H1 (cell line): ENCODE measurements around the gene AP4B1. TPM values are rescaled to one million over a fixed set of nuclear protein-coding genes. Genes with fewer than 3 reads are reported as not detected.

ENCODE experiments used
- SP1 ChIP-seq: IDR thresholded peaks from 2 replicates; pipeline ENCODE4 v1.6.1; 2011; ENCODE audit warnings: low read depth, low read length
- SP4 ChIP-seq: IDR thresholded peaks from 2 replicates; pipeline ENCODE4 v1.6.1; 2012; ENCODE audit warnings: low read length, inconsistent platforms
- TEAD4 ChIP-seq: IDR thresholded peaks from 2 replicates; pipeline ENCODE4 v1.6.1; 2012; ENCODE audit warnings: low read depth, low read length, inconsistent platforms, mixed read lengths
- polyA plus RNA-seq, 7 experiments: library from polyadenylated mRNA; depleted of rRNA in 3 of 7; stranded (reverse) in 5 of 7; unstranded in 2 of 7; fragments of >200 nt in 5 of 7; fragments of 200-250 nt in 2 of 7; gene quantifications; 1 replicate in 5 of 7; 2 replicates in 1 of 7; 4 replicates in 1 of 7; pipeline versions ENCODE4 v1.2.1 to v1.2.3, GENCODE V29; 2011 to 2013; ENCODE audit warnings: missing spikeins in 2 of 7, mixed read lengths in 2 of 7
- total RNA-seq: library from RNA; stranded (reverse); fragmentation: NEBNext Ultra II Directional; extraction: Animal tissue kit (Norgen Biotek cat#: 25700); gene quantifications from 2 replicates; pipeline ENCODE4 v1.2.1, GENCODE V29; 2021
- TF ChIP-seq, protein P1 (sequence below): fragments of 300-600 bp; sonication (generic); IDR thresholded peaks from 2 replicates; pipeline ENCODE4 v1.7.1; 2012; ENCODE audit warnings: low read length, moderate library complexity, mild to moderate bottlenecking, inconsistent platforms; ENCODE audit not compliant: insufficient replicate concordance
- TF ChIP-seq, protein P2 (sequence below): IDR thresholded peaks from 2 replicates; pipeline ENCODE4 v1.6.1; 2012; ENCODE audit warnings: inconsistent platforms
- TF ChIP-seq, protein P3 (sequence below): IDR thresholded peaks from 2 replicates; pipeline ENCODE4 v1.6.1; 2011; ENCODE audit warnings: low read length, improper control_type of control experiment

Gene AP4B1
- total and polyA plus RNA-seq, 2 of the 8 experiments (the other 6 are each of a cell fraction or from before 2014, with no cell fraction given), result 8.9 to 9.0 TPM

DNA sequence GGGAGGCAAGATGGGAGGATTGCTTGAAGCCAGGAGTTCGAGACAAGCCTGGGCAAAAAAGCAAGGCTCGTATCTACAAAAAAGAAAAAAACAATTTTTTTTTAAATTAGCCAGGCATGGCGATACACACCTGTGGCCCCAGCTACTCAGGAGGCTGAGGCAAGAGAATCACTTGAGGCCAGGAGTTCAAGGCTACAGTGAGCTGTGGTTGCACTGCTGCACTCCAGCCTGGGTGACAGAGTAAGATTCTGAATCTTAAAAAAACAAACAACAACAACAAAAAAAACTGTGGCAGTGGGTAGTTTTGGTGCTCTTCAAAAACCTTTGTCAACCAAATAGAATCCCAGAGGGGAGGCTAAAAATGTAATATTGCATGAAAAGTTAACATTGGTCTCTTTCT lies 33.8 kb downstream of the AP4B1 start (continued):
- TF ChIP-seq, protein P1, sequence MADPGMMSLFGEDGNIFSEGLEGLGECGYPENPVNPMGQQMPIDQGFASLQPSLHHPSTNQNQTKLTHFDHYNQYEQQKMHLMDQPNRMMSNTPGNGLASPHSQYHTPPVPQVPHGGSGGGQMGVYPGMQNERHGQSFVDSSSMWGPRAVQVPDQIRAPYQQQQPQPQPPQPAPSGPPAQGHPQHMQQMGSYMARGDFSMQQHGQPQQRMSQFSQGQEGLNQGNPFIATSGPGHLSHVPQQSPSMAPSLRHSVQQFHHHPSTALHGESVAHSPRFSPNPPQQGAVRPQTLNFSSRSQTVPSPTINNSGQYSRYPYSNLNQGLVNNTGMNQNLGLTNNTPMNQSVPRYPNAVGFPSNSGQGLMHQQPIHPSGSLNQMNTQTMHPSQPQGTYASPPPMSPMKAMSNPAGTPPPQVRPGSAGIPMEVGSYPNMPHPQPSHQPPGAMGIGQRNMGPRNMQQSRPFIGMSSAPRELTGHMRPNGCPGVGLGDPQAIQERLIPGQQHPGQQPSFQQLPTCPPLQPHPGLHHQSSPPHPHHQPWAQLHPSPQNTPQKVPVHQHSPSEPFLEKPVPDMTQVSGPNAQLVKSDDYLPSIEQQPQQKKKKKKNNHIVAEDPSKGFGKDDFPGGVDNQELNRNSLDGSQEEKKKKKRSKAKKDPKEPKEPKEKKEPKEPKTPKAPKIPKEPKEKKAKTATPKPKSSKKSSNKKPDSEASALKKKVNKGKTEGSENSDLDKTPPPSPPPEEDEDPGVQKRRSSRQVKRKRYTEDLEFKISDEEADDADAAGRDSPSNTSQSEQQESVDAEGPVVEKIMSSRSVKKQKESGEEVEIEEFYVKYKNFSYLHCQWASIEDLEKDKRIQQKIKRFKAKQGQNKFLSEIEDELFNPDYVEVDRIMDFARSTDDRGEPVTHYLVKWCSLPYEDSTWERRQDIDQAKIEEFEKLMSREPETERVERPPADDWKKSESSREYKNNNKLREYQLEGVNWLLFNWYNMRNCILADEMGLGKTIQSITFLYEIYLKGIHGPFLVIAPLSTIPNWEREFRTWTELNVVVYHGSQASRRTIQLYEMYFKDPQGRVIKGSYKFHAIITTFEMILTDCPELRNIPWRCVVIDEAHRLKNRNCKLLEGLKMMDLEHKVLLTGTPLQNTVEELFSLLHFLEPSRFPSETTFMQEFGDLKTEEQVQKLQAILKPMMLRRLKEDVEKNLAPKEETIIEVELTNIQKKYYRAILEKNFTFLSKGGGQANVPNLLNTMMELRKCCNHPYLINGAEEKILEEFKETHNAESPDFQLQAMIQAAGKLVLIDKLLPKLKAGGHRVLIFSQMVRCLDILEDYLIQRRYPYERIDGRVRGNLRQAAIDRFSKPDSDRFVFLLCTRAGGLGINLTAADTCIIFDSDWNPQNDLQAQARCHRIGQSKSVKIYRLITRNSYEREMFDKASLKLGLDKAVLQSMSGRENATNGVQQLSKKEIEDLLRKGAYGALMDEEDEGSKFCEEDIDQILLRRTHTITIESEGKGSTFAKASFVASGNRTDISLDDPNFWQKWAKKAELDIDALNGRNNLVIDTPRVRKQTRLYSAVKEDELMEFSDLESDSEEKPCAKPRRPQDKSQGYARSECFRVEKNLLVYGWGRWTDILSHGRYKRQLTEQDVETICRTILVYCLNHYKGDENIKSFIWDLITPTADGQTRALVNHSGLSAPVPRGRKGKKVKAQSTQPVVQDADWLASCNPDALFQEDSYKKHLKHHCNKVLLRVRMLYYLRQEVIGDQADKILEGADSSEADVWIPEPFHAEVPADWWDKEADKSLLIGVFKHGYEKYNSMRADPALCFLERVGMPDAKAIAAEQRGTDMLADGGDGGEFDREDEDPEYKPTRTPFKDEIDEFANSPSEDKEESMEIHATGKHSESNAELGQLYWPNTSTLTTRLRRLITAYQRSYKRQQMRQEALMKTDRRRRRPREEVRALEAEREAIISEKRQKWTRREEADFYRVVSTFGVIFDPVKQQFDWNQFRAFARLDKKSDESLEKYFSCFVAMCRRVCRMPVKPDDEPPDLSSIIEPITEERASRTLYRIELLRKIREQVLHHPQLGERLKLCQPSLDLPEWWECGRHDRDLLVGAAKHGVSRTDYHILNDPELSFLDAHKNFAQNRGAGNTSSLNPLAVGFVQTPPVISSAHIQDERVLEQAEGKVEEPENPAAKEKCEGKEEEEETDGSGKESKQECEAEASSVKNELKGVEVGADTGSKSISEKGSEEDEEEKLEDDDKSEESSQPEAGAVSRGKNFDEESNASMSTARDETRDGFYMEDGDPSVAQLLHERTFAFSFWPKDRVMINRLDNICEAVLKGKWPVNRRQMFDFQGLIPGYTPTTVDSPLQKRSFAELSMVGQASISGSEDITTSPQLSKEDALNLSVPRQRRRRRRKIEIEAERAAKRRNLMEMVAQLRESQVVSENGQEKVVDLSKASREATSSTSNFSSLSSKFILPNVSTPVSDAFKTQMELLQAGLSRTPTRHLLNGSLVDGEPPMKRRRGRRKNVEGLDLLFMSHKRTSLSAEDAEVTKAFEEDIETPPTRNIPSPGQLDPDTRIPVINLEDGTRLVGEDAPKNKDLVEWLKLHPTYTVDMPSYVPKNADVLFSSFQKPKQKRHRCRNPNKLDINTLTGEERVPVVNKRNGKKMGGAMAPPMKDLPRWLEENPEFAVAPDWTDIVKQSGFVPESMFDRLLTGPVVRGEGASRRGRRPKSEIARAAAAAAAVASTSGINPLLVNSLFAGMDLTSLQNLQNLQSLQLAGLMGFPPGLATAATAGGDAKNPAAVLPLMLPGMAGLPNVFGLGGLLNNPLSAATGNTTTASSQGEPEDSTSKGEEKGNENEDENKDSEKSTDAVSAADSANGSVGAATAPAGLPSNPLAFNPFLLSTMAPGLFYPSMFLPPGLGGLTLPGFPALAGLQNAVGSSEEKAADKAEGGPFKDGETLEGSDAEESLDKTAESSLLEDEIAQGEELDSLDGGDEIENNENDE, result no peak
- TF ChIP-seq, protein P2, sequence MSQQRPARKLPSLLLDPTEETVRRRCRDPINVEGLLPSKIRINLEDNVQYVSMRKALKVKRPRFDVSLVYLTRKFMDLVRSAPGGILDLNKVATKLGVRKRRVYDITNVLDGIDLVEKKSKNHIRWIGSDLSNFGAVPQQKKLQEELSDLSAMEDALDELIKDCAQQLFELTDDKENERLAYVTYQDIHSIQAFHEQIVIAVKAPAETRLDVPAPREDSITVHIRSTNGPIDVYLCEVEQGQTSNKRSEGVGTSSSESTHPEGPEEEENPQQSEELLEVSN, result no peak
- TF ChIP-seq SP1 (no peak), TEAD4 (no peak), SP4 (no peak)
- TF ChIP-seq, protein P3, sequence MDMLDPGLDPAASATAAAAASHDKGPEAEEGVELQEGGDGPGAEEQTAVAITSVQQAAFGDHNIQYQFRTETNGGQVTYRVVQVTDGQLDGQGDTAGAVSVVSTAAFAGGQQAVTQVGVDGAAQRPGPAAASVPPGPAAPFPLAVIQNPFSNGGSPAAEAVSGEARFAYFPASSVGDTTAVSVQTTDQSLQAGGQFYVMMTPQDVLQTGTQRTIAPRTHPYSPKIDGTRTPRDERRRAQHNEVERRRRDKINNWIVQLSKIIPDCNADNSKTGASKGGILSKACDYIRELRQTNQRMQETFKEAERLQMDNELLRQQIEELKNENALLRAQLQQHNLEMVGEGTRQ, result no peak
